Epithelial cell of proximal tubule (primary cell): ENCODE results near the gene SLC4A1AP. TPM values are rescaled to one million over a fixed set of nuclear protein-coding genes. Genes with fewer than 3 reads are reported as not detected.

Experiments used
- DNase-seq: peaks from one replicate; pipeline ENCODE4 v3.0.0-alpha.2; 2011; ENCODE audit warnings: low read depth
- H3K4me3 ChIP-seq: 2 replicates; pipeline ENCODE4 v1.5.1; 2011; ENCODE audit warnings: low read depth, mild to moderate bottlenecking, low read length
- CTCF ChIP-seq: conservative IDR thresholded peaks from 2 replicates; pipeline ENCODE4 v1.5.1; 2012; ENCODE audit warnings: low read depth, mild to moderate bottlenecking, low read length
- total RNA-seq: library from RNA; depleted of rRNA; stranded (reverse); fragments of >200 nt; gene quantifications from 2 replicates; pipeline ENCODE4 v1.2.3, GENCODE V29; 2015

SLC4A1AP gene
- total RNA-seq, 1 donor from 2014 or later = 34.7 TPM

- no peak for TF ChIP-seq CTCF
- H3K4me3 ChIP-seq = no peak overlapping the region
- no peak for DNase-seq
Measured at GRCh38 chr2:27742571-27742970, 78.9 kb downstream of the SLC4A1AP start.

Other genes with a start within 250 kb of the SLC4A1AP start
- gene NRBP1, start 235.3 kb upstream of the SLC4A1AP start, total RNA-seq = 60.2 and 77.1 TPM in 2 replicates
- gene KRTCAP3, start 221.5 kb upstream of the SLC4A1AP start, total RNA-seq = 10.0 and 20.5 TPM in 2 replicates
- 3.7 and 12.1 TPM in 2 replicates for gene IFT172, start 174.1 kb upstream of the SLC4A1AP start, total RNA-seq
- gene FNDC4, start 168.7 kb upstream of the SLC4A1AP start, total RNA-seq = 7.3 and 26.6 TPM in 2 replicates
- gene GCKR, start 167.1 kb upstream of the SLC4A1AP start, total RNA-seq = 0.58 TPM in 1 of 2 replicates, not detected in the other
- gene ZNF512, start 80.8 kb upstream of the SLC4A1AP start, total RNA-seq = 26.3 and 27.4 TPM in 2 replicates
- gene CCDC121, start 34.9 kb upstream of the SLC4A1AP start, total RNA-seq = 0.12 and 2.5 TPM in 2 replicates
- 45.3 and 67.6 TPM in 2 replicates for gene GPN1, start 34.8 kb upstream of the SLC4A1AP start, total RNA-seq
- gene SUPT7L, start 275 bp upstream of the SLC4A1AP start, total RNA-seq = 15.3 and 21.3 TPM in 2 replicates
- gene MRPL33, start 107.8 kb downstream of the SLC4A1AP start, total RNA-seq = 222 and 290 TPM in 2 replicates
- 2.7 and 6.2 TPM in 2 replicates for gene RBKS, start 226.5 kb downstream of the SLC4A1AP start, total RNA-seq
- gene BABAM2, start 226.8 kb downstream of the SLC4A1AP start, total RNA-seq = 23.6 and 24.6 TPM in 2 replicates